ENCODE results near the gene GTF2A1L.

DNA sequence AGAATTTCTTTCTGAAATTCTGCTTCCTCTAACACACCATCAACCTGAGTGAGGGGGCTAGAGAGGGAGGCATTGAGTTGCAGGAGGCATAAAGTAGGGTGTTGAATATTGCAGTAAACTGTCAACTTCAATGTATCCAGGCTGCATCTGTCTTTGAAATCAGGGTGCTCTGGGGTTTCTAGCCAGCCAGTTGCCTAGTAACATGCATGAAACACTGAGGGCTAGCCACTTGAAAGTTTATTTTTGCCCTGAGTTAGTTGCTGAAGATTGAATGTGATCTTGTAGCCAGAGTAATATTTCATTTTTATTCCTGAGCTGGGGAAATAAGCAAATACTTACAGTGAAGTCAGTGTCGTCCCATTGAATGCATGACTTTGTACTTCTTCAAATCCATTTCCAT, 96.0 kb downstream of the GTF2A1L start:
- TF ChIP-seq, protein P1, sequence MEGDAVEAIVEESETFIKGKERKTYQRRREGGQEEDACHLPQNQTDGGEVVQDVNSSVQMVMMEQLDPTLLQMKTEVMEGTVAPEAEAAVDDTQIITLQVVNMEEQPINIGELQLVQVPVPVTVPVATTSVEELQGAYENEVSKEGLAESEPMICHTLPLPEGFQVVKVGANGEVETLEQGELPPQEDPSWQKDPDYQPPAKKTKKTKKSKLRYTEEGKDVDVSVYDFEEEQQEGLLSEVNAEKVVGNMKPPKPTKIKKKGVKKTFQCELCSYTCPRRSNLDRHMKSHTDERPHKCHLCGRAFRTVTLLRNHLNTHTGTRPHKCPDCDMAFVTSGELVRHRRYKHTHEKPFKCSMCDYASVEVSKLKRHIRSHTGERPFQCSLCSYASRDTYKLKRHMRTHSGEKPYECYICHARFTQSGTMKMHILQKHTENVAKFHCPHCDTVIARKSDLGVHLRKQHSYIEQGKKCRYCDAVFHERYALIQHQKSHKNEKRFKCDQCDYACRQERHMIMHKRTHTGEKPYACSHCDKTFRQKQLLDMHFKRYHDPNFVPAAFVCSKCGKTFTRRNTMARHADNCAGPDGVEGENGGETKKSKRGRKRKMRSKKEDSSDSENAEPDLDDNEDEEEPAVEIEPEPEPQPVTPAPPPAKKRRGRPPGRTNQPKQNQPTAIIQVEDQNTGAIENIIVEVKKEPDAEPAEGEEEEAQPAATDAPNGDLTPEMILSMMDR (IDR thresholded peaks at IDR 0.05) = no peak
- no peak for TF ChIP-seq POLR2A (IDR thresholded peaks at IDR 0.05)

Data from thyroid gland (tissue), 4 donors.